ENCODE results near the gene POU2F3.

The POU2F3 gene

GRCh38 chr11:120354779-120355178 lies 114.8 kb downstream of the POU2F3 start:
- TF ChIP-seq USF1 (IDR thresholded peaks at IDR 0.05), result no peak
- TF ChIP-seq ZBTB7A (IDR thresholded peaks at IDR 0.05; ENCODE audit: low read depth), result no peak
- TF ChIP-seq REST (IDR thresholded peaks at IDR 0.05; ENCODE audit: low read depth), result no peak
- no peak for TF ChIP-seq YY1 (IDR thresholded peaks at IDR 0.05; ENCODE audit: low read depth)
- TF ChIP-seq EP300 (IDR thresholded peaks at IDR 0.05; ENCODE audit: borderline replicate concordance), result no peak
- TF ChIP-seq NFIC (IDR thresholded peaks at IDR 0.05), result no peak
- TF ChIP-seq FOXM1 (IDR thresholded peaks at IDR 0.05; ENCODE audit: borderline replicate concordance, low read depth), result no peak
- TF ChIP-seq EGR1 (IDR thresholded peaks at IDR 0.05), result no peak
- no peak for TF ChIP-seq CEBPB (IDR thresholded peaks at IDR 0.05)

GRCh38 chr11:120357620-120358019 lies 117.7 kb downstream of the POU2F3 start:
- TF ChIP-seq EP300 (IDR thresholded peaks at IDR 0.05; ENCODE audit: borderline replicate concordance) (no peak), CEBPB (IDR thresholded peaks at IDR 0.05) (no peak), YY1 (IDR thresholded peaks at IDR 0.05; ENCODE audit: low read depth) (no peak), NFIC (IDR thresholded peaks at IDR 0.05) (no peak), EGR1 (IDR thresholded peaks at IDR 0.05) (no peak), FOXM1 (IDR thresholded peaks at IDR 0.05; ENCODE audit: borderline replicate concordance, low read depth) (no peak), CREB1 (IDR thresholded peaks at IDR 0.05; ENCODE audit: low read depth) (no peak), RAD21 (IDR thresholded peaks at IDR 0.05; ENCODE audit: low read depth) (no peak), REST (IDR thresholded peaks at IDR 0.05; ENCODE audit: low read depth) (no peak), MAX (IDR thresholded peaks at IDR 0.05) (no peak), USF1 (IDR thresholded peaks at IDR 0.05) (no peak), TEAD4 (IDR thresholded peaks at IDR 0.05) (no peak), ZBTB7A (IDR thresholded peaks at IDR 0.05; ENCODE audit: low read depth) (no peak), TAF1 (IDR thresholded peaks at IDR 0.05; ENCODE audit: low read depth) (no peak), TCF12 (IDR thresholded peaks at IDR 0.05; ENCODE audit: low read depth) (no peak)

GRCh38 chr11:120358729-120359128 lies 118.8 kb downstream of the POU2F3 start:
- TF ChIP-seq TEAD4 (IDR thresholded peaks at IDR 0.05), result no peak
- TF ChIP-seq CREB1 (IDR thresholded peaks at IDR 0.05; ENCODE audit: low read depth), result no peak
- TF ChIP-seq ZBTB7A (IDR thresholded peaks at IDR 0.05; ENCODE audit: low read depth), result no peak
- no peak for TF ChIP-seq TCF12 (IDR thresholded peaks at IDR 0.05; ENCODE audit: low read depth)
- TF ChIP-seq USF1 (IDR thresholded peaks at IDR 0.05), result no peak
- no peak for TF ChIP-seq RAD21 (IDR thresholded peaks at IDR 0.05; ENCODE audit: low read depth)
- TF ChIP-seq MAX (IDR thresholded peaks at IDR 0.05), result no peak

GRCh38 chr11:120363436-120363835 lies 123.5 kb downstream of the POU2F3 start:
- no peak for TF ChIP-seq ZBTB7A (IDR thresholded peaks at IDR 0.05; ENCODE audit: low read depth)
- no peak for TF ChIP-seq FOXM1 (IDR thresholded peaks at IDR 0.05; ENCODE audit: borderline replicate concordance, low read depth)
- no peak for TF ChIP-seq CREB1 (IDR thresholded peaks at IDR 0.05; ENCODE audit: low read depth)
- no peak for TF ChIP-seq TEAD4 (IDR thresholded peaks at IDR 0.05)
- TF ChIP-seq MAX (IDR thresholded peaks at IDR 0.05), result no peak
- TF ChIP-seq REST (IDR thresholded peaks at IDR 0.05; ENCODE audit: low read depth), result no peak
- TF ChIP-seq NFIC (IDR thresholded peaks at IDR 0.05), result no peak
- TF ChIP-seq USF1 (IDR thresholded peaks at IDR 0.05), result no peak
- no peak for TF ChIP-seq CEBPB (IDR thresholded peaks at IDR 0.05)
- no peak for TF ChIP-seq YY1 (IDR thresholded peaks at IDR 0.05; ENCODE audit: low read depth)
- TF ChIP-seq EP300 (IDR thresholded peaks at IDR 0.05; ENCODE audit: borderline replicate concordance), result no peak
- no peak for TF ChIP-seq TAF1 (IDR thresholded peaks at IDR 0.05; ENCODE audit: low read depth)
- no peak for TF ChIP-seq TCF12 (IDR thresholded peaks at IDR 0.05; ENCODE audit: low read depth)
- no peak for TF ChIP-seq RAD21 (IDR thresholded peaks at IDR 0.05; ENCODE audit: low read depth)
- TF ChIP-seq EGR1 (IDR thresholded peaks at IDR 0.05), result no peak
